Mammary epithelial cell (primary cell): ENCODE measurements around the gene TCF4.

ENCODE experiments used
- CTCF ChIP-seq, 2 donors: IDR thresholded peaks in 1 of 2; conservative IDR thresholded peaks in 1 of 2; 2 replicates each; pipeline ENCODE4 v1.5.1; 2011 to 2012; ENCODE audit warnings: inconsistent platforms in 2 of 2, low read length in 2 of 2, mild to moderate bottlenecking in 2 of 2, control low read depth in 1 of 2, low read depth in 1 of 2; ENCODE audit not compliant: insufficient read depth in 1 of 2; ENCODE audit errors: extremely low read depth in 1 of 2
- EZH2 ChIP-seq: IDR thresholded peaks from 2 replicates; pipeline ENCODE4 v1.6.1; 2012; ENCODE audit warnings: low read length, inconsistent platforms, borderline replicate concordance

GRCh38 chr18:55483266-55483871 is 104.6 kb downstream of the TCF4 start:
- TF ChIP-seq CTCF (conservative IDR thresholded peaks at IDR 0.05 in 1 of 2, IDR thresholded peaks at IDR 0.05 in 1 of 2; ENCODE audit: extremely low read depth in 1 of 2, insufficient read depth in 1 of 2, low read depth in 1 of 2, low read length in 2 of 2): no peak
- no peak for TF ChIP-seq EZH2
